ENCODE results near the gene BTBD10.

DNA sequence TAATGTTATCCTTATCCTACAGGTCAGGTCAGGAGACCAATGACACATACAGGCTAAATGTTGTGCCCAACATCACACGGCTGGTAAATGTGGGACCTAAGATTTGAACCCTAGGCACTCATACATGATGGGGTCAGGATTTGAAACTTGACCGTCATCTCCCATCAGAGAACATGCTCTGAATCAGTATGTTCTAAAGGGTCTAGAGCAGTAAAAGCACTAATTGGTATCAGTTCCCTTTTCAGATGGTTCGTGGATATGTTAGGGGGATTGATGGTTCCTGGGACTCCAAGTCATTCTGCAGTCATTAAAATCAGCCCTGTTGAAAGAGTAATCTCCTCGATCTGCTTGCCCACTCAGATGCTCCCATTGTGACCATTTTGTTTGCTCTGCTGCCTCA is 120.0 kb downstream of the BTBD10 start:
- TF ChIP-seq, protein P1, sequence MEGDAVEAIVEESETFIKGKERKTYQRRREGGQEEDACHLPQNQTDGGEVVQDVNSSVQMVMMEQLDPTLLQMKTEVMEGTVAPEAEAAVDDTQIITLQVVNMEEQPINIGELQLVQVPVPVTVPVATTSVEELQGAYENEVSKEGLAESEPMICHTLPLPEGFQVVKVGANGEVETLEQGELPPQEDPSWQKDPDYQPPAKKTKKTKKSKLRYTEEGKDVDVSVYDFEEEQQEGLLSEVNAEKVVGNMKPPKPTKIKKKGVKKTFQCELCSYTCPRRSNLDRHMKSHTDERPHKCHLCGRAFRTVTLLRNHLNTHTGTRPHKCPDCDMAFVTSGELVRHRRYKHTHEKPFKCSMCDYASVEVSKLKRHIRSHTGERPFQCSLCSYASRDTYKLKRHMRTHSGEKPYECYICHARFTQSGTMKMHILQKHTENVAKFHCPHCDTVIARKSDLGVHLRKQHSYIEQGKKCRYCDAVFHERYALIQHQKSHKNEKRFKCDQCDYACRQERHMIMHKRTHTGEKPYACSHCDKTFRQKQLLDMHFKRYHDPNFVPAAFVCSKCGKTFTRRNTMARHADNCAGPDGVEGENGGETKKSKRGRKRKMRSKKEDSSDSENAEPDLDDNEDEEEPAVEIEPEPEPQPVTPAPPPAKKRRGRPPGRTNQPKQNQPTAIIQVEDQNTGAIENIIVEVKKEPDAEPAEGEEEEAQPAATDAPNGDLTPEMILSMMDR (IDR thresholded peaks at IDR 0.05) = no peak
- TF ChIP-seq POLR2A (IDR thresholded peaks at IDR 0.05) = no peak
